HG03060 (cell line): ENCODE results near the gene TRIM41.
"Not testable (repeated sequence)": the region's sequence is repeated elsewhere in the genome, so short reads cannot be mapped to it uniquely, and the experiment has no call there.

ENCODE experiments used
- ATAC-seq: cut with Tn5 transposase; IDR thresholded peaks from one replicate; pipeline ENCODE4 v1.9.1; 2021; ENCODE audit warnings: low read depth, moderate number of reproducible peaks; ENCODE audit not compliant: unreplicated experiment

TRIM41 gene

GRCh38 chr5:181209006-181209405 is 14.1 kb upstream of the TRIM41 start:
- ATAC-seq = not testable (repeated sequence)

- ATAC-seq = not testable (repeated sequence)
Observed at GRCh38 chr5:181210148-181210547, 12.9 kb upstream of the TRIM41 start.

- ATAC-seq = not testable (repeated sequence)
Observed at GRCh38 chr5:181210698-181211097, 12.4 kb upstream of the TRIM41 start.

- no peak for ATAC-seq
Observed at GRCh38 chr5:181211208-181211607, 11.9 kb upstream of the TRIM41 start.

GRCh38 chr5:181212080-181212479 is 11.0 kb upstream of the TRIM41 start:
- ATAC-seq = no peak

DNA sequence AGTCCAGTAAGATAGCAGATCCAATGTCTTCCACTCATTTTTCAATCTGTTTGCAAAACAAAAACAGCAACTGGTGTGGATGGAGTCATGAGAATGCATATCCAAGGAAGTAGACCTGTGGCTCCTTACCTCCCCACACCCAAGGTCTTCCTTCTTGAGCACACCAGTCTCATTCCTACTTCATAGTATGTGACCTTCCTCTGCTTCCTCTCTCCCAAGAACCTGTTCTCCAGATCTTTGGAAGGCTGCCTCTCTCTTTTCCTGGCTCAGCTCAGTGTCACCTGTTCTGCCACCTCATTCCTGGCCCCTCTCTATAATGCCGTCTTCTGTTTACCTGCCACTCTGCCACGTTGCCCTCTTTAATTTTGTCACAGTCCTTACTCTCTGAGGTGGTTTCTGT is 10.1 kb upstream of the TRIM41 start:
- no peak for ATAC-seq

DNA sequence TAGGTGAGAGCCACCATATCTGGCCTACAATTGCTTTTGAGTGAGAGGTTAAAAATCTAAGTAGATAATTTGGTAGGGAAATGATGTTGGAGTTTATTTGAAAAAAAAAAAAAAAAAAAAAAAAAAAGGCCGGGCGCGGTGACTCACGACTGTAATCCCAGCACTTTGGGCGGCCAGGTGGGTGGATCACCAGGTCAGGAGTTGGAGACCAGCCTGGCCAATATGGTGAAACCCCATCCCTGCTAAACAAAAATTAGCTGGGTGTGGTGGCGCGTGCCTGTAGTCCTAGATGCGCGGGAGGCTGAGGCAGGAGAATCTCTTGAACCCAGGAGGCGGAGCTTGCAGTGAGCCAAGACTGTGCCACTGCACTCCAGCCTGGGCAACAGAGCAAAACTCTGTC is 8.8 kb upstream of the TRIM41 start:
- not testable (repeated sequence) for ATAC-seq

GRCh38 chr5:181215997-181216989 is 6.8 kb upstream of the TRIM41 start:
- no peak for ATAC-seq

GRCh38 chr5:181217111-181217802 is 5.8 kb upstream of the TRIM41 start:
- ATAC-seq = no peak

GRCh38 chr5:181217803-181218062 is 5.3 kb upstream of the TRIM41 start:
- ATAC-seq = peak; percentile 0

- no peak for ATAC-seq
Observed at GRCh38 chr5:181218795-181219124, 4.3 kb upstream of the TRIM41 start.

DNA sequence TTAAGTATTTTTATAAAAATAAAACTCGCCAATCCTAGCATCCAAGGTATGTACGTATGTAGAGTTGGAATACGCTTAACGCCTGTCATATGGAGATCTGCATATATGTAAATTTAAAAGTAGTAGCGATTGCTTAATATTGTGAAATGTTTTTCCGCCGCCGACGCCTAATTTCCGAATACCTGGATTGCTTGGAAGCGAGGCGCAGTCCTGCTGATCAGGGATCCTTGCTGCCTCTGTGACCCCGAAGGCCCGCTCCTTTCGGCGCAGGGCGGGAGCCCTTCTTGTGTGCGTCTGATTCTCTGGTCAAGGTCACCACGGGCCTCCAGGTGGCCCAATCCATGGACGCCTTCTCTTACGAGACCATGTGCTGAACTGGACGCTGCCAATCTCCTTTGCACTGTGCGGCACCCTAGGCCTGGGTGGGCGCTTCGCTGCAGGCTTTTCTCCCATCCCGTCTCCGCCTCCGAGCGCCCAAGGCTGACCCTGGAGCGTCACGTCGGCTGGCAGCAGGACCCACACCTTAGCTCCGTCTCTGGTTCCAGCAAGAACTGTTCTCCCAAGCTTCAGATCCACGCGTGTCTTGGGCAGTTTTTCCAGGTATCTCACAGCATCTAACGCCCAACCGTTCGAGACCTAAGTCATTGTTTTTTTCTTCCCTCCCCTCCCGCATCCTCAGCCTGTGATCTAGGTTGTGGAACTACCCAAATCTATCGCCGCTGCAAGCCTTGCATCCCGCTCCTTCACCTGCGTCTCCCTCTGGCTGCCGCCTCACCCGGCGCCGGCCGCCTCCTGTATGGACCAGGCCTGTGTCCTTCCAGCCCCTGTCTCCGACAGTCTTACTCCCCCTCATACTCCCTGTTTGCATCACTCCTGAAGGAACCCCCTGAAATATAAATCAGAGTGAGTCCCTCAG is 3.6 kb upstream of the TRIM41 start:
- ATAC-seq = no peak

DNA sequence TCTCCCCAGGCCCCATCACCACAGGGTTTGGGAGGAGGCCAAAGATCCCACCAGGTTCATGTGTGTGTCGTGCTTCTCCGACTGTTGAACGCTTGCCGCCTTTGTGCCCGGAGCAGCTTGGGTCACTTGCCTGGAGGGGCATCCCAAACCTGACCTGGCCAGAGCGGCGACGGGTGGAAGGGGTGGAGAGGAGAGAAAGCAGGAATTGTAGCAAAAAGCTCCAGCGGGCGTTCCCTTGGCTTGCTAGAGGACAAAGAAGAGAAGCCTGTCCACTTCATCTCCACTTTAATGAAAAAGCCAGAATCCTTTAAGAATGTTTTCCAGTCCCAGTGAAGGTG is 2.9 kb upstream of the TRIM41 start:
- ATAC-seq = no peak

- ATAC-seq = no peak
Observed at GRCh38 chr5:181221105-181221791, 1.8 kb upstream of the TRIM41 start.

- peak; percentile 22 for ATAC-seq
Observed at GRCh38 chr5:181221792-181222629, 1.1 kb upstream of the TRIM41 start.

GRCh38 chr5:181222630-181223057 is 437 bp upstream of the TRIM41 start:
- no peak for ATAC-seq

DNA sequence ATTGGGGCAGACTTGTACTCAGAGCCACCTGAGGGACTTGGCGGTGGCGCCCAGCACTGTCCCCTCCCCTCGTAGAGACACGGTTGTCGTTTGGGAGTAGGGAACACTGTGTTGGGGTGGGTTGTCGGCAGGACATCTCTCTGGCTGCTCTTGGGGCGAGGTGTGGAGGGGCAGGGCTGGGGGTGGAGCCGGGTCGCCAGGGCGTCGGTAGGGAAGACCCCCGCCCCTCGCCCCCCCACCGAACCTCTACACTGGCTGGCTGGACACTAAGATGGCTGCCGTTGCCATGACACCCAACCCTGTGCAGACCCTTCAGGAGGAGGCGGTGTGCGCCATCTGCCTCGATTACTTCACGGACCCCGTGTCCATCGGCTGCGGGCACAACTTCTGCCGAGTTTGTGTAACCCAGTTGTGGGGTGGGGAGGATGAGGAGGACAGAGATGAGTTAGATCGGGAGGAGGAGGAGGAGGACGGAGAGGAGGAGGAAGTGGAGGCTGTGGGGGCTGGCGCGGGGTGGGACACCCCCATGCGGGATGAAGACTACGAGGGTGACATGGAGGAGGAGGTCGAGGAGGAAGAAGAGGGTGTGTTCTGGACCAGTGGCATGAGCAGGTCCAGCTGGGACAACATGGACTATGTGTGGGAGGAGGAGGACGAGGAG is 778 bp downstream of the TRIM41 start:
- ATAC-seq = no peak

- no peak for ATAC-seq
Observed at GRCh38 chr5:181224390-181225229, 1.5 kb downstream of the TRIM41 start.
